NCI-H345 (cell line): ENCODE results near the gene GPR37L1.
A peak's percentile ranks its signal among the peaks of the same experiment; 100 is the strongest.
"Not testable (repeated sequence)": the region's sequence is repeated elsewhere in the genome, so short reads cannot be mapped to it uniquely, and the experiment has no call there.

Experiments used
- DNase-seq: peaks from one replicate; lab custom pipeline; 2025; lab: John Stamatoyannopoulos, UW

GPR37L1 gene

GRCh38 chr1:202107801-202108731 lies 14.7 kb upstream of the GPR37L1 start:
- peak; percentile 65 for DNase-seq

DNA sequence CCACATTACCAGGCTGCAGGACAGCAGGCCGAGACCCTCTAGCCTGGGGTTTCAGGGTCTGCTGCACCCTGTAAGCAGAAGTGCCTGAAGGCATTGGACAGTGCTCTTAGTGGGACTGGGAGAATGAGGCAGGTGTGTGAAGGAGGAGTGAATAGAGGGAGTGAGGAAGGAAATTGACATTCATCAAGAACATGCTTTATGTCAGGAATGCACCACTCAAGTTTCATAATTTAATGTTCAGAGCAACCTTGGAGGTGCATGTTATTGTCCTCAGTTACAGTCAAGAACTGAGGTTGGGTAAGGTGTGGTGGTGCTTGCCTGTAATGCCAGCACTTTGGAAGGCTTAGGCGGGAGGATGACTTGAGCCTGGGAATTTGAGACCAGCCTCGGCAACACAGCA lies 11.7 kb upstream of the GPR37L1 start:
- no peak for DNase-seq

DNA sequence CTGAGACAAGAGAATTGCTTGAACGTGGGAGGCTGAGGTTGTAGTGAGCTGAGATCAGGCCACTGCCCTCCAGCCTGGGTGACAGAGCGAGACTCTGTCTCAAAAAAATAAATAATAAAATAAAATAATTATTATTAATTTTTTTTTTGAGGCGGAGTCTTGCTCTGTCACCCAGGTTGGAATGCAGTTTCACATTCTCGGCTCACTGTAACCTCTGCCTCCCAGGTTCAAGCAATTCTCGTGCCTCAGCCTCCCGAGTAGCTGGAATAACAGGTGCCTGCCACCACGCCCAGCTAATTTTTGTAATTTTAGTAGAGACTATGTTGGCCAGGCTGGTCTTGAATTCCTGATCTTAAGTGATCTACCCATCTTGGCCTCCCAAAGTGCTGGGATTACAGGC lies 11.1 kb upstream of the GPR37L1 start:
- DNase-seq, result not testable (repeated sequence)

DNA sequence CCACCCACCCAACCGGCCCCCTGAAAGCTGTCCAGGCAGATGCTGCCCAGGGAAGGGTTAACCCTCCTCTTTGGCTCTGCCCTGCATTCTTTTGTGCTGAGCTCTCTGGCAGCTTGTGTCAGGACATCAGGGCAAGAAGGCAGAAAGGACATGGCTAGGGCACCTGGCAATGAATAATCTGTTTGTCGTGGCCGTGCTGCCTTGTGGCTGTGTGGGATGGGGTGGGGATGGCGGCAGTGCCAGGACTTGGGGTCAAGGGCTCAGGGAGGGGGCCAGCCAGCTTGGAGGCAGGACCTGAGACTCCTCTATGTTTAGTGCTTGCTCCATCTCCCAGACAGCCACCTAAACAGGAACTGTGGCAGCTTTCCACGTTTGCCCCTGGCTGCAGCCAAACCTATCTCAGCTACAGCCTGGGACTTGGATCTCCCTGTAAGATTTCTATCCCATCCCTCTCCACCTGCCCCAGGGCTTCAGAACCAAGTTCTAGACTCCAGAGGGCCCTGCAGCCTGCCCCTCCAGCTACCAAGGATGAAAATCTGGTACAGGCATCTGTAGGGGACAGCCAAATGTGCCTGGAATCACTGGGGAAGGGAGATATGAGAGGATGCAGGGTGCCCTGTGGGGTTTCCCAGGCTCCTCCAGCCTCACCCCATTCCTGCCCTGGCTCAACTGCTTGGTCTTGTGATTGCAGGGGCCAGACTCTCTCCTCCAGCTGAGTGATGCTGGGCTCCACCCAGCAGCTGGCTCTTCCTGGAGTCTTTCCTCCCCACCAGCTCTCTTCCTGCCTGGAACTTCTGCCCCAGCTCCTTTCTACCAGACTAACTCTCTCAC lies 9.6 kb upstream of the GPR37L1 start:
- DNase-seq, result no peak

DNA sequence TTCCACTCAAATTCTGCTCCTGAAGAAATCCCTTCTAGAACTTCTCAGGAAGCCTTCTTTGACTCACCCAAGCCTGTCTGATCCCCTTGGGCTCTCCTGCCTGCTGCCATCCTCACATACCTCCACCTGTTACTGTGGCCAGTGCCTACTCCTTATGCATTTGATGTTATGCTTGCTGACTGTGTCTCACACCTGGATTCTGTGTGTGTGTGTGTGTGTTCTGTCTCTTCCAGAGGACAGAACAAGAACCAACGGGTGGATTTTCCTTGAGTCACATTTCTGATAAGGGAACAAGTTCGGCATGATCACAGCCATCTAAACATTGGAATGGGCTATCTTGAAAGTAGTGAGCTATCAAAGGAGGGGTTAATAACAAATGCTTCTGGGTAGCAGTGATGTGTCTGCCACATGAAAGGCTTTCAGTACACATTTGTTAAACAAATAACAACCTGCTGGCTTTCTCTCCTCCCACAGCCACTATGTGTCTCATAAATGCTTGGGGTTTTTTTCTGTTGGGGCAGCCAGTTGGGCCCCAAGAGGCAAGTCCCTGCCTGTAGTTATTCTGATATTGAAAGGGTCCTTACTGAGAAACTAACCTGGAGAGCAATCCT lies 8.9 kb upstream of the GPR37L1 start:
- peak; percentile 61 for DNase-seq

DNA sequence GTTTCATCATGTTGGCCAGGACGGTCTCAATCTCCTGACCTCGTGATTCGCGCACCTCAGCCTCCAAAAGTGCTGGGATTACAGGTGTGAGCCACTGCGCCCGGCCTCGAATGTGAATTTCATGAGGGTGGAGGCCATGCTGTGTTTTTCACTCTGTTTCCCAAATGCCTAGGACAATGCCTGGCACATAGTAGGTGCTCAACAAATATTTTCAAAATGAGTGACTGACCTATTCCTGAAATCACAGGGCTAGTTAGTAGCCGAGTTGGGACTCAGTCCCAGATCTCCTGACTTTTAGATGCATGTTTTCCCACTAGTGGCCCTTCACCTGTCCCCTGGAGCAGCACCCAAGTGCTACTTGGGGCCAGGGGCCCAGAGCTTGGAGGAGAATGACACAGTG lies 6.4 kb upstream of the GPR37L1 start:
- no peak for DNase-seq

DNA sequence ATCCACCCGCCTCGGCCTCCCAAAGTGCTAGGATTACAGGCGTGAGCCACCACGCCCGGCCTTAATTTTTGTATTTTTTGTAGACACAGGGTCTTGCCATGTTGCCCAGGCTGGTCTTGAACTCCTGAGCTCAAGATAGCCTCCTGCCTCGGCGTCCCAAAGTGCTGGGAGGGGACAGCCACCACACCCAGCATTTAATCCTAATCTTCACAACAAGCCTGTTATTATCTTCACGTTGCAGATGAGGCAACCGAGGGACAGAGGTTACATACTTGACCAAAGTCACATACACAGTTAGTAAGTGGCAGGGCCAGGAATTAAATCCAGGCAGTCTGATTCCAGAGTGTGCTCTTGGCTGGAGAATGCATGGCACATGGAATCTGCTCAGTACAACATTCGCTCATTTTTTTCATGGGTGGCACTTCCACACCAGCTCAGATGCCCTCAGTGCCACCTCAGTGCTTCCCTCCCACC lies 4.8 kb upstream of the GPR37L1 start:
- DNase-seq, result no peak

- DNase-seq, result no peak
Measured at GRCh38 chr1:202121006-202121405, 1.7 kb upstream of the GPR37L1 start.

GRCh38 chr1:202123336-202123813 lies 658 bp downstream of the GPR37L1 start:
- DNase-seq, result no peak

GRCh38 chr1:202124142-202124541 lies 1.4 kb downstream of the GPR37L1 start:
- no peak for DNase-seq

DNA sequence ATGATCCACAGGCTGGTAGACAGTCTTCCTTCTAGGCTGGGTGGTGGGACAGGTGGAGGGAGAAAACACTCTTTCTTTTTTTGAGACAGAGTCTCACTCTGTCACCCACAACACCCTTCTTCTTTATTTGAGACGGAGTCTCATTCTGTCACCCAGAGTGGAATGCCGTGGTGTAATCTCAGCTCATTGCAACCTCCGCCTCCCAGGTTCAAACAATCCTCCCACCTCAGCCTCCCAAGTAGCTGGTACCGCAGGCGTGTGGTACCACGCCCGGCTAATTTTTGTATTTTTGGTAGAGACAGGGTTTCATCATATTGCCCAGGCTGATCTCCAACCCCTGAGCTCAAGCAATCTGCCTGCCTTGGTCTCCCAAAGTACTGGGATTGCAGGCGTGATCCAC lies 2.9 kb downstream of the GPR37L1 start:
- no peak for DNase-seq

DNA sequence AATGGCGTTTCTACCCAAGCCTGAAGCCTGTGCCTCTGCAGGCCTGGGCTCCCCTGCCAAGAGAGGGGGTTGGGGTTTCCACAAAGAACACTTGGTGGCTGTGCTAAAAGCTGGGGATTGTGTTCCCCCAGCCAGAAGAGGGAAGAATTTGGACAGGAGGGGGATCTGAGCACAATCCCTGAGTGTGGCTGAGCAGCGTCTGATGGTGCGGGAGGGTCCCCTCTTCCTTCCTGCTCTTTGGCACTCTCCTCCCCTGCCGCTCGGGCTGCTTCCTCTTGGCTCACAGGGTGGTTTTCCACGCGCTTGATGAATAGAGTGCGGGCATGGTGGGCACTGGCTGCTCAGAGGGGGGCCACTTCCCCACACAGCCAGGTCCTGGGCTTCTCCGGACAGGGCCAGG lies 3.7 kb downstream of the GPR37L1 start:
- DNase-seq, result no peak

DNA sequence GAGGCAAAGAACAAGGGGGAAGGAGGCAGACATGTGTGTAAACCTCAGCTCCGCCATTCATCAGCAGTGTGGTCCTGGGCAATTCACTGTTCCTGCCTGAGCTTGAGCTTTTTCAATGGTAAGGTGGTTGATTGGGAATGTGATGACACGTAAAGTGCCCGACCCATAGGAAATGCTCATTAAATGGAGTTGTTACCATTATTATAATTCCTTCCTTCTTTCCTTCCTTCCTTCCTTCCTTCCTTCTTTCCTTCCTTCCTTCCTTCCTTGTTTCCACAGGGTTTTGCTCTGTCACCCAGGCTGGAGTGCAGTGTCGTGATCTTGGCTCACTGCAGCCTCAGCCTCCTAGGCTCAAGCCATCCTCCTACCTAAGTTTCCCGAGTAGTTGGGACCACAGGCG lies 4.3 kb downstream of the GPR37L1 start:
- no peak for DNase-seq

DNA sequence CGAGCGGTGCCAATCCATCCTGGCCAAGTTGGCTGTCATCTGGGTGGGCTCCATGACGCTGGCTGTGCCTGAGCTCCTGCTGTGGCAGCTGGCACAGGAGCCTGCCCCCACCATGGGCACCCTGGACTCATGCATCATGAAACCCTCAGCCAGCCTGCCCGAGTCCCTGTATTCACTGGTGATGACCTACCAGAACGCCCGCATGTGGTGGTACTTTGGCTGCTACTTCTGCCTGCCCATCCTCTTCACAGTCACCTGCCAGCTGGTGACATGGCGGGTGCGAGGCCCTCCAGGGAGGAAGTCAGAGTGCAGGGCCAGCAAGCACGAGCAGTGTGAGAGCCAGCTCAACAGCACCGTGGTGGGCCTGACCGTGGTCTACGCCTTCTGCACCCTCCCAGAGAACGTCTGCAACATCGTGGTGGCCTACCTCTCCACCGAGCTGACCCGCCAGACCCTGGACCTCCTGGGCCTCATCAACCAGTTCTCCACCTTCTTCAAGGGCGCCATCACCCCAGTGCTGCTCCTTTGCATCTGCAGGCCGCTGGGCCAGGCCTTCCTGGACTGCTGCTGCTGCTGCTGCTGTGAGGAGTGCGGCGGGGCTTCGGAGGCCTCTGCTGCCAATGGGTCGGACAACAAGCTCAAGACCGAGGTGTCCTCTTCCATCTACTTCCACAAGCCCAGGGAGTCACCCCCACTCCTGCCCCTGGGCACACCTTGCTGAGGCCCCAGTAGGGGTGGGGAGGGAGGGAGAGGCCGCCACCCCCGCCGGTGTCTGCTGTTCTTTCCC lies 5.3 kb downstream of the GPR37L1 start:
- DNase-seq, result no peak

- no peak for DNase-seq
Measured at GRCh38 chr1:202129453-202130296, 7.0 kb downstream of the GPR37L1 start.

DNA sequence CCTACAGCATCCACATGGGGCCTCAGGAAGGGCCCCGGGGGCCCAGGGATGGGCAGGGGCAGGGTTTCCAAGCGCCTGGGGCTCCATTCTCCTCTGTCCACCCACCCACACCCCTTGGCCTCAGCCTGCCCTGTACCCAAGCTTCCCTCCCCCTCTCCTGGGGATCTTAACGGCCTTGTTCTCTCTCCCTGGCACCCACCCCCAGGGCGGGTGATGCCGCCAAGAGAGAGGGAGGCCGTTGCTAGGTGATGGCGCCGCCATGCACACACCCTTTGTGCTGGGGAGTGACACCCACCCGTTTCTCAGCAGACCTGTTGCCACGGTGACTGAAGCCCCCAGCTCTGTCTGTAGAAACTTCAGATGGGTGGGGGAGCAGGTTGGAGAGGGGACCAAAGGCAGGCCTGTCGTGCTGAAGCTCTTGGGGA lies 7.6 kb downstream of the GPR37L1 start:
- DNase-seq, result no peak

GRCh38 chr1:202130816-202131522 lies 8.3 kb downstream of the GPR37L1 start:
- DNase-seq, result no peak

DNA sequence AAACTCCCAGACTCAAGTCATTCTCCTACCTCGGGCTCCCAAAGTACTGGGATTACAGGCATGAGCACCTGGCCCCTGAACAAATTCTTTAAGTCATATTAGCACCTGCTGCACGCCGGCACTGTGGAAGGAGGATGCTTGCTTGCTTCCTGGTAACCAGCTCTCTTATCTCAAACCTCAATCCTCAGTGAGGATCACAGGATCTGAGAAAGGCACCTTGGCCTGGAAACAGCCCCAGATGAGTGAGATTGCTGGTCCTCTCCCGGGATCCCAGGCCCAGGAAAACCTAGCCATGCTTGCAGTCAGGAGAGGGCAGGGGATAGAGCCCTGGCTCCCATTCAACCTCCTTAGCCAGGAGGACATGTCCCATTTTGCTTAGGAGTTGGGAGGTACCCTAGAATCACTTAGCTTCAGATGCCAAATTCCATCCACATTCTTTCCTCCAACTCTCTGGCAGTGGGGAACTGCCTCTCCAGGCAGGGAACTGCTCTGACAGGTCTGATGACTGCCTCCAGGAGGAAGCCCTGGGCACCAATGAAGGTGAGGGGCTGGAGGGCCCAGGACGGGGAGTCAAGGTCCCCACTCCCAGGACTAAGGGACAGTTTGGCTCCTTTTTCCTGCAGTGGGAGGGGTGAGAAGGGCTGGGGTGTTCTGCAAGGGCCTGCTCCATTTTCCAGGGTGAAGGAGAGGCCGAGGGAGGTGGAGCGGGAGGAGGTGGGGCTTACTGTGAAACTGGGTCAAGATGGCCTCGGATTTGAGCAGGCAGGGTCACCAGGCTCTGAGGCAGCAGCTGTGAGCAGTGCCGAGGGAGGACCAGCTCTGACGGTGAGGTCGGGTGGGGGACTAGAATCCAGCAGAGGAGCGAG lies 9.5 kb downstream of the GPR37L1 start:
- no peak for DNase-seq

- no peak for DNase-seq
Measured at GRCh38 chr1:202133001-202133400, 10.3 kb downstream of the GPR37L1 start.
